ENCODE results near the gene UBE2G2. TPM values are rescaled to one million over a fixed set of nuclear protein-coding genes. Genes with fewer than 3 reads are reported as not detected.

Gene UBE2G2
- total and polyA plus RNA-seq, 4 donors, result 27.4 to 83.5 (median 40.9) TPM

GRCh38 chr21:44829507-44830092 is 28.0 kb upstream of the UBE2G2 start:
- Histone ChIP-seq H3K9me3 (ENCODE audit: control insufficient read depth in 4 of 4, low read length in 3 of 4) (peaks cover 5 to 11% (median 7%) of the 10 kb centered on the region in 4 donors), H3K36me3 (ENCODE audit: control insufficient read depth in 4 of 4, insufficient read depth in 3 of 4, low read depth in 1 of 4, low read length in 3 of 4) (no peaks in the 10 kb centered on the region), H3K4me1 (ENCODE audit: control insufficient read depth in 4 of 4, insufficient read depth in 4 of 4, low read length in 3 of 4) (no peaks in the 10 kb centered on the region), H3K9ac (ENCODE audit: low read depth in 1 of 2, low read length in 2 of 2) (no peak overlapping the region), H3K4me3 (ENCODE audit: low read depth in 1 of 3, low read length in 3 of 3) (no peak overlapping the region), H3K27ac (ENCODE audit: low read depth in 1 of 2, low read length in 2 of 2) (no peak overlapping the region), H3K27me3 (ENCODE audit: control insufficient read depth in 4 of 4, insufficient read depth in 4 of 4, low read length in 3 of 4) (no peaks in the 10 kb centered on the region)
- WGBS, result 64% methylated on average over 2 of the region's 2 CpGs
- TF ChIP-seq FOXA1 (IDR thresholded peaks at IDR 0.05), result no peak
- no peak for TF ChIP-seq GABPA (IDR thresholded peaks at IDR 0.05 in 1 of 2, conservative IDR thresholded peaks at IDR 0.05 in 1 of 2)
- no peak for TF ChIP-seq ATF3 (IDR thresholded peaks at IDR 0.05)
- no peak for TF ChIP-seq RAD21 (IDR thresholded peaks at IDR 0.05)
- TF ChIP-seq EGR1 (IDR thresholded peaks at IDR 0.05; ENCODE audit: low read depth in 2 of 2), result no peak
- TF ChIP-seq HNF4G (IDR thresholded peaks at IDR 0.05), result no peak
- DNase-seq (ENCODE audit: low spot score), result no peak

- no peaks in the 10 kb centered on the region for H3K36me3 ChIP-seq (ENCODE audit: control insufficient read depth in 4 of 4, insufficient read depth in 3 of 4, low read depth in 1 of 4, low read length in 3 of 4)
- 82% methylated on average over 4 of the region's 4 CpGs for WGBS
- H3K9me3 ChIP-seq (ENCODE audit: control insufficient read depth in 4 of 4, low read length in 3 of 4), result peaks cover 5 to 11% (median 7%) of the 10 kb centered on the region in 4 donors
- no peaks in the 10 kb centered on the region for H3K27me3 ChIP-seq (ENCODE audit: control insufficient read depth in 4 of 4, insufficient read depth in 4 of 4, low read length in 3 of 4)
- no peak overlapping the region for H3K4me3 ChIP-seq (ENCODE audit: low read depth in 1 of 3, low read length in 3 of 3)
- no peaks in the 10 kb centered on the region for H3K4me1 ChIP-seq (ENCODE audit: control insufficient read depth in 4 of 4, insufficient read depth in 4 of 4, low read length in 3 of 4)
- no peak for DNase-seq (ENCODE audit: low spot score)
- TF ChIP-seq HNF4G (IDR thresholded peaks at IDR 0.05) (no peak), HNF4A (conservative IDR thresholded peaks at IDR 0.05) (no peak), EGR1 (IDR thresholded peaks at IDR 0.05; ENCODE audit: low read depth in 2 of 2) (no peak), JUND (IDR thresholded peaks at IDR 0.05) (no peak), MAX (IDR thresholded peaks at IDR 0.05) (no peak)
- no peak overlapping the region for H3K27ac ChIP-seq (ENCODE audit: low read depth in 1 of 2, low read length in 2 of 2)
- no peak overlapping the region for H3K9ac ChIP-seq (ENCODE audit: low read depth in 1 of 2, low read length in 2 of 2)
These were observed 26.9 kb upstream of the UBE2G2 start for GRCh38 chr21:44828362-44829056.

GRCh38 chr21:44823179-44823660 is 21.6 kb upstream of the UBE2G2 start:
- TF ChIP-seq ZBTB33 (IDR thresholded peaks at IDR 0.05) (no peak), GABPA (IDR thresholded peaks at IDR 0.05 in 1 of 2, conservative IDR thresholded peaks at IDR 0.05 in 1 of 2) (no peak), SP1 (IDR thresholded peaks at IDR 0.05) (no peak), FOXA2 (IDR thresholded peaks at IDR 0.05) (no peak), FOXA1 (IDR thresholded peaks at IDR 0.05) (no peak), HNF4G (IDR thresholded peaks at IDR 0.05) (no peak), YY1 (IDR thresholded peaks at IDR 0.05) (no peak)

More at GRCh38 chr21:44823179-44823660, 21.6 kb upstream of the UBE2G2 start:
- H3K9me3 ChIP-seq (ENCODE audit: control insufficient read depth in 4 of 4, low read length in 3 of 4), result peaks cover 4 to 10% (median 9%) of the 10 kb centered on the region in 4 donors
- no peaks in the 10 kb centered on the region for H3K27me3 ChIP-seq (ENCODE audit: control insufficient read depth in 4 of 4, insufficient read depth in 4 of 4, low read length in 3 of 4)
- no peak overlapping the region for H3K4me3 ChIP-seq (ENCODE audit: low read depth in 1 of 3, low read length in 3 of 3)
- H3K36me3 ChIP-seq (ENCODE audit: control insufficient read depth in 4 of 4, insufficient read depth in 3 of 4, low read depth in 1 of 4, low read length in 3 of 4), result no peaks in the 10 kb centered on the region
- WGBS, result 82% methylated on average over 1 of the region's 1 CpG
- no peak for DNase-seq (ENCODE audit: low spot score)
- H3K27ac ChIP-seq (ENCODE audit: low read depth in 1 of 2, low read length in 2 of 2), result no peak overlapping the region
- no peaks in the 10 kb centered on the region for H3K4me1 ChIP-seq (ENCODE audit: control insufficient read depth in 4 of 4, insufficient read depth in 4 of 4, low read length in 3 of 4)
- no peak overlapping the region for H3K9ac ChIP-seq (ENCODE audit: low read depth in 1 of 2, low read length in 2 of 2)
